ENCODE data around the gene GPC6.

DNA sequence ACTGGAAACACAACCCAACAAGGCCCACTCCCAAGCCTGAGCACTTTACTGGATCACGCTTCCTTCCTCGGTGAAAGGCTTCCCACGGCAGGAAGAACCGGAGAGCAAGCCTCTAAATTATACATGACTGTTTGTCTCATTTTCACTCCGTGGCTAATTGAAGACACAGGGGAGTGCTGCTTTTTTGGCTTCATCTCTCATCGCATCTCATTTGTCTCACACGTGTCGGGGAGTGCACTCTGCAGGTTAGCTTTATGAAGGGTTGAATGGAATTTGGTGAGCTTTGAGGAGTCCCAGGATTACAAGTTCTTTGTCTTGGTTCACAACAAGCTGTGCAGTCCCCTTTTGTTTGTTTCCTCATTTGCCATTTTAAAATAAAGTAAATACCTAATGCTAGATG is 544.6 kb downstream of the GPC6 start:
- TF ChIP-seq RAD21 (conservative IDR thresholded peaks at IDR 0.05) = no peak
- TF ChIP-seq CTCF (IDR thresholded peaks at IDR 0.05; ENCODE audit: poor library complexity, severe bottlenecking) = no peak
- TF ChIP-seq REST (IDR thresholded peaks at IDR 0.05; ENCODE audit: borderline replicate concordance) = no peak
- TF ChIP-seq POLR2AphosphoS5 (IDR thresholded peaks at IDR 0.05) = no peak
- no peak for TF ChIP-seq EZH2 (IDR thresholded peaks at IDR 0.05; ENCODE audit: borderline replicate concordance, insufficient read depth, low read length, poor library complexity, severe bottlenecking)
- no peak for TF ChIP-seq EP300 (conservative IDR thresholded peaks at IDR 0.05; ENCODE audit: poor library complexity, severe bottlenecking)
- TF ChIP-seq MXI1 (conservative IDR thresholded peaks at IDR 0.05; ENCODE audit: poor library complexity, severe bottlenecking) = no peak

Data from neural cell (in vitro differentiated cells).